Dedifferentiated amniotic fluid mesenchymal stem cell (primary cell): ENCODE results near the gene APCDD1L.
A peak's percentile ranks its signal among the peaks of the same experiment; 100 is the strongest.

Experiments
- DNase-seq: peaks from one replicate; pipeline ENCODE4 v3.0.0-alpha.2; 2016; ENCODE audit errors: extremely low spot score

APCDD1L gene

DNA sequence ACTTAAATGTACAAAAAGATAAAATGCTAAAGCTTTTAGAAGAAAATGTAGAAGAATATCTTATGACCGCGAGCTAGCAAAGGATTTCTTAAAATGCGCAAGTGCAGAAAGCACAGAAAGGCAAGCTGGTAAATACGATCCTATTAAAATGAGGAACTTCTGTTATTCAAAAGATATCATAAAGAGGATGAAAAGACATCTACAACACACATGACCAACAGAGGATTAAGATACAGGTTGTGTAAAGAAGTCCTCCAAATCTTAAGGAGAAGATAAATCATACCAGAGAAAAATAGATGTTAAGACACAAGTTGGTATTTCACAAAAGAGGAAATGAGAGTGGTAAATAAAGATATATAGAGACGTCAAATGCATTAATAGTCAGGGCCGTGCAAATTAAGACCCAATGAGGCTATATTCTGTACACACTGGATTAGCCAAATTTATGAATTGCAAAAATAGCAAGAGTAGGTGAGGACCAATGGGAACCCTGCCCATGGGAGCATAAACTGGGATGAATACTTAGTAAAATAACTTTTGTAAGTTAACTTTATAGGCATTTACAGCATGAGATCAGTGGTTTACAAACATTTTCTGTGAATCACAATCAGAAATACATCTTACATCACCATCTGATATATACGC, 23.0 kb downstream of the APCDD1L start:
- no peak for DNase-seq

GRCh38 chr20:58486207-58486606, 29.0 kb downstream of the APCDD1L start:
- no peak for DNase-seq

- DNase-seq, result no peak
Observed at GRCh38 chr20:58485393-58485792, 29.8 kb downstream of the APCDD1L start.

DNA sequence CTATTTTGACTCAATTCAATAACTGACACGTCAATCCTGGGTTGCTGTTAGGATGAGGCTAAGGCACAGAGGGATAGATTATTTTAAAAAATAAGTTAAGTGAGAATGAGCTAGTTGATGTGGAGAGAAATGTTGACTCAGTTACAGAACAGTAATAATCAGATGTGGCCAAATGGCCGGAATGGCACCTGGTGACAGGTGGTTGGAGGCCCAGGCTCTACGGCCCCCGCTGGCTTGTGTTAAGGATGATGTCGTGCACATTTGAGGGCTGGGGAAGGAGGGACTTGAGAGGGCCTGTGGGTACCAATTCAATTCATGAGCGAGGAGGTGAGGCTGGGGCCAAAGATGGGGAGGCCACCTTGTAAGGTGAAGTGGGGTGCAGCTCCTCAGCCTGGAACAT, 31.7 kb downstream of the APCDD1L start:
- DNase-seq, result no peak

DNA sequence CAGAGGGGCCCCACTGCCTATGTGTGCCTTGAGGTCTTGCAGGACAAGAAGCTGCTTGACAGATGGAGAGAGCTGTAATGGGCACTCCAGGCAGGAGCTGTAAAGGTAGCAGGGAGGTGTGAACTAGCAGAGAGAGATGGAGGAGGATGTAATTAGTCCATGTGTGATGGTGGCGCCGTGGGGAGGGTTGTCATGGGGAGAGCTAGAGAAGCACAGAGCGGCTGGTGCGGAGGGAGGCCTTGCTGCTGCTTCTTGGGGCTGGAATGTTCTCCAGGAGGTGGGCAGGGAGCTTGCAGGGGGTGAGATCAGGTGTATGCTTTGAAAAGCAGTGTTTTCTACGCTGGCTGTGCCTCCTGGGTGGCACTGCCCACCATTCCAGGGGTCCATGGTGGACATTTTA, 32.1 kb downstream of the APCDD1L start:
- DNase-seq, result no peak

DNA sequence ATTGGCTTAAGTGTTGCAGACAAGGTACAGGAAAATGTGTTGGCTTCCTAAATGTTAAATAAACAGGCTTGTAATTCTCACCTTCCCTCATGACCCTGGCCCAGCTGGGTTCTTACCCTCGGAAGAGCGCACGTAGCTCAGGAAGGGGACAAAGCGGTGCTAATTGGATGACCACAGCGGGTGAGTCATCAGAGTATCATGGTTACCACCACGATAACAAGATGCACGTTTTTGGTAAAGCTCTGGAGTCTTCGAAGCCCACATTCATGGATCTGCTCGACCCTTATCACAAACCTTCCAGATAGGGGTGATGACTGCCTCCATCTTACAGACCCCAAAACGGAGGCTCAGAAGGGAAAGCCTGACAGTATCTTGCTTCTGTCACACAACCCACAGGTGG, 32.8 kb downstream of the APCDD1L start:
- no peak for DNase-seq

- no peak for DNase-seq
Observed at GRCh38 chr20:58481481-58482021, 33.6 kb downstream of the APCDD1L start.

- no peak for DNase-seq
Observed at GRCh38 chr20:58480551-58481336, 34.5 kb downstream of the APCDD1L start.

- DNase-seq, result no peak
Observed at GRCh38 chr20:58479726-58480440, 35.3 kb downstream of the APCDD1L start.

DNA sequence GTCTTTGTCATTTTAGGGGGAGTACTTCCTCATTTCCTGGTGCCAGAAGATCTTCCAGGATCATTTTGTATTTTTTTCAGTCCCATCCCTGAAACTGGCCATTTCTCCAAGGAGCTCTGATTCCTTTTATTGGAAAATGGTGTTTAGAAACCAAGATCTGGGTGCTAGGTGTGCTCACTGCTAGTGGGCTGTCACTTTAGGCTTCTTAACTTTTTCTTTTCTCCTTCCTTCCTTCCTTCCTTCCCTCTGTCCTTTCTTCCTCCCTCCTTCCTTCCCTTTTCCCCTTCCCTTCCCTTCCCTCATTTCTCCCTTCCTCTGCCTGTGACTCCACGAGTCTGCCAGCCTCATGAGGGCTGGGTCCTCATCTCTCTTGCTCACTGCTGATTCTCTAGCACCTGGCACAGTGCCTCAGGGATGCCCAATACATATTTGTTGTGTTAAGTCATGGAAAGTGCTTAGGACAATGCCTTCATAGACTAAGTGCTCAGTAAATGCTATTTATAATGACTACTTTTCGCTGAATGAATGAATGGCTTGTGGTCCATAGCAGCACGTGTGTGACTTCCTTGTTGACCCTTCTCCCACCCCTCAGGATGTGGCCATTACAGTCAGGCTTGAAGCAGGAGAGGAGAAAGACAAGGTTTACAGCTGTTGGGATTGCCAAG, 36.9 kb downstream of the APCDD1L start:
- no peak for DNase-seq

DNA sequence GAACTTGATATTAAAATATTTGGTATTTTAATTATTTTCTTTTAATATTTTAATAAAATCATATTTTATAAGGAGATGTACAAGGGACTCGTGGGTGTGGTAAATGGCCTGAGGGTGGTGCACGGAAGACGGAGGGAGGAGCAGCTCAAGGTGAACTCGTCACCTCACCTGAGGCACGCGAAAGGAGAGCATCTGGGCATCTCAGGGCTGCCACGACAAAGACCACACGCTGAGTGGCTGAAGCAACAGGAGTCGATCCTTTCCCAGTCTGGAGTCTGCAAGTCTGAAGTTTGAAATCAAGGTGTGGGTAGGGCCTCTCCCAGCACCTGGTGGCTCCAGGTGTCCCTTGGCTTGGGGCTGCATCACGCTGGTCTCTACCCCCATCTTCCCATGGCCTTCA, 39.7 kb downstream of the APCDD1L start:
- DNase-seq, result no peak

GRCh38 chr20:58473453-58474425, 41.5 kb downstream of the APCDD1L start:
- DNase-seq, result no peak

GRCh38 chr20:58472273-58473018, 42.8 kb downstream of the APCDD1L start:
- no peak for DNase-seq

DNA sequence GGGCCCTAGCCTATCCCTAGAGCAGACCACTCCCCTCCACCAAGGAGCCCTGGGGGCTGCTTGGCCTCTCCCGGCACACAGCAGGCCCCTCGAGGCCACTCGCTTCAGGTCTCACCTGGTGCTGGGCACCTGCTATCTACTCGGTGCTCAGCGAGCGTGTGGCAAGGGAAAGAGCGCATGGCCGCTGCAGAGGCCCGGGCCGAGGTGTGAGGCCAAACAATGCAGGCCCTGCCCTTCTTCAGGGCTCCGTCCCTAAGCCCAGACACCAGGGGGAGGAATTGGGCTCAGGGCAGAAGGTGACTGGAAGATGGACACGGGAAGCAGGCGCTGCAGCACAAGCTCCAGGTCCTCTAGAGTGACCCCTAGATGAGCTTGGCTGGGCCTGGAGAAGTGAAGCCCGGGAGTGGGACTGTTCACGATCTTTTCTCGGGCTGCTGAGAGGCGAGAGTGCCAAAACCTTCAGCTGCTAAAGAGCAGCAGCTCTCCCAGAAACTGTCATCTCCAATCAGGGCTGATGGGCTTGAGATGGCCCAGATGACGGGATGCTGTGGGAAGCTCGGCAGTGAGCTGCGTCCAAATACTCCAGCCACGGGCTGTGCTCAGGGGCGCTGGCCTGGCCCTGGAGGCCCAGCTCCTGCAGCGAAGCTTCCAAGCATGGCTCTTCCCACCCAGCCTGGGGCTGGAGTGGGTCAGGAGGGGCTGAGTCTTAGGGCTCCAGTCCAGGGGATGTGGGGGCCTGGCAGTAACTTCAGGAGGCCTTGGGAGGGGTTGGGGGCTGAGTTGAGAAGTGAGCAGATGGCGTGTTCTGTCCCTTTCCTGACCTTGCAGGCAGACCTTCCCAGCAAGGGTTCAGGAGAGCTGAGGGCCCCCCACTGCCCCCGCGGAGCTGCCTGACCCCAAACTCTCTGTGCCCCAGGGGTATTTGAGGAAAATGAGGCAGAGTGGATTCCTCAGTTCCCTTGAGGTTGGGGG, 43.7 kb downstream of the APCDD1L start:
- peak; percentile 88 for DNase-seq

- no peak for DNase-seq
Observed at GRCh38 chr20:58470336-58471192, 44.6 kb downstream of the APCDD1L start.

- no peak for DNase-seq
Observed at GRCh38 chr20:58469616-58470015, 45.6 kb downstream of the APCDD1L start.

- no peak for DNase-seq
Observed at GRCh38 chr20:58467572-58468527, 47.3 kb downstream of the APCDD1L start.
